WTC11 (cell line): ENCODE data around the gene LYZL2.

Experiments used
- ATF2 ChIP-seq: sonication (generic); formaldehyde crosslinking; IDR thresholded peaks from 2 replicates; pipeline ENCODE4 v1.8.1; 2022; ENCODE audit warnings: low read depth, missing genetic modification reagents, borderline replicate concordance
- ATF3 ChIP-seq: sonication (generic); formaldehyde crosslinking; conservative IDR thresholded peaks from 2 replicates; pipeline ENCODE4 v1.8.1; 2022; ENCODE audit warnings: mild to moderate bottlenecking, missing genetic modification reagents
- ATF6 ChIP-seq: sonication (generic); formaldehyde crosslinking; IDR thresholded peaks from 2 replicates; pipeline ENCODE4 v1.8.1; 2023; ENCODE audit warnings: mild to moderate bottlenecking, missing genetic modification reagents
- CTCF ChIP-seq: fragments of 200-600 bp; IDR thresholded peaks from 2 replicates; pipeline ENCODE4 v1.8.0; 2022; ENCODE audit warnings: antibody characterized with exemption
- GABPB1 ChIP-seq: sonication (generic); formaldehyde crosslinking; IDR thresholded peaks from 2 replicates; pipeline ENCODE4 v1.8.1; 2023; ENCODE audit warnings: mild to moderate bottlenecking, missing genetic modification reagents
- HMGA2 ChIP-seq: fragments of 250-450 bp; sonication (Bioruptor Pico); IDR thresholded peaks from 2 replicates; pipeline ENCODE4 v1.4.0; 2021; ENCODE audit warnings: mild to moderate bottlenecking, moderate library complexity
- NFYB ChIP-seq: sonication (generic); formaldehyde crosslinking; conservative IDR thresholded peaks from 2 replicates; pipeline ENCODE4 v1.8.0; 2022; ENCODE audit warnings: low read depth, missing genetic modification reagents
- PREB ChIP-seq: sonication (generic); formaldehyde crosslinking; IDR thresholded peaks from 2 replicates; pipeline ENCODE4 v1.8.1; 2022; ENCODE audit warnings: mild to moderate bottlenecking, missing genetic modification reagents, moderate library complexity, borderline replicate concordance

- TF ChIP-seq PREB (CRISPR knock-in tag): no peak
- TF ChIP-seq CTCF: no peak
- no peak for TF ChIP-seq ATF2 (CRISPR knock-in tag)
- TF ChIP-seq ATF6: no peak
- TF ChIP-seq GABPB1 (CRISPR knock-in tag): no peak
- no peak for TF ChIP-seq HMGA2 (CRISPR knock-in tag)
- no peak for TF ChIP-seq NFYB (CRISPR knock-in tag)
- TF ChIP-seq ATF3 (CRISPR knock-in tag): no peak
These were observed 35.5 kb downstream of the LYZL2 start for GRCh38 chr10:30594077-30594476.
